Esophagus squamous epithelium (tissue), 5 donors: ENCODE measurements around the gene TSC2. TPM values are rescaled to one million over a fixed set of nuclear protein-coding genes. Genes with fewer than 3 reads are reported as not detected.
"Not testable (repeated sequence)": the region's sequence is repeated elsewhere in the genome, so short reads cannot be mapped to it uniquely, and the experiment has no call there.

Experiments used
- DNase-seq: peaks from one replicate; lab custom pipeline; 2025; lab: John Stamatoyannopoulos, UW
- H3K27ac ChIP-seq, 4 donors: fragments of 200-600 bp; sonication (generic); one replicate each; pipeline ENCODE4 v1.5.1; 2016 to 2019; ENCODE audit warnings: mild to moderate bottlenecking in 1 of 4
- H3K27me3 ChIP-seq, 4 donors: fragments of 200-600 bp; sonication (generic); 1 replicate in 3 of 4; 2 replicates in 1 of 4; pipeline versions ENCODE4 v1.5.1 to v1.6.0; 2017 to 2021; ENCODE audit warnings: antibody characterized with exemption in 1 of 4
- H3K36me3 ChIP-seq, 3 donors: fragments of 200-600 bp; sonication (generic); one replicate each; pipeline ENCODE4 v1.5.1; 2016 to 2019
- H3K4me1 ChIP-seq, 3 donors: fragments of 200-600 bp; sonication (generic); one replicate each; pipeline ENCODE4 v1.5.1; 2017 to 2019
- H3K4me3 ChIP-seq, 4 donors: fragments of 200-600 bp; sonication (generic); 1 replicate in 3 of 4; 2 replicates in 1 of 4; pipeline ENCODE4 v1.5.1; 2016 to 2019; ENCODE audit warnings: mild to moderate bottlenecking in 2 of 4, moderate library complexity in 1 of 4
- H3K9me3 ChIP-seq, 3 donors: fragments of 200-600 bp; sonication (generic); one replicate each; pipeline ENCODE4 v1.5.1; 2016 to 2019
- CTCF ChIP-seq, 6 experiments: fragments of 450-650 bp in 4 of 6; fragments of 200-600 bp in 2 of 6; sonication (generic) in 2 of 6; IDR thresholded peaks; one replicate each; pipeline ENCODE4 v1.5.1; 2016 to 2019; ENCODE audit warnings: antibody characterized with exemption in 6 of 6, mild to moderate bottlenecking in 4 of 6, moderate library complexity in 4 of 6
- POLR2A ChIP-seq, 4 donors: fragments of 450-650 bp; IDR thresholded peaks; one replicate each; pipeline ENCODE4 v1.6.1; 2017; ENCODE audit warnings: antibody characterized with exemption in 4 of 4, mild to moderate bottlenecking in 4 of 4, moderate library complexity in 3 of 4
- WGBS, 2 donors: methylation state at CpG; one replicate each; pipeline ENCODE4 v1.1.5; 2018; 5-methylcytosine and 5-hydroxymethylcytosine counted together
- intact Hi-C: fragments of 100-400 bp; cut with DNase I; formaldehyde crosslinking; loops from one replicate; pipeline ENCODE4 v1.15.0; 2022
- total RNA-seq, 4 donors: library from RNA; depleted of rRNA; stranded (reverse); fragments of >200 nt; gene quantifications; one replicate each; pipeline ENCODE4 v1.1.0, GENCODE V29; 2016
- donor health status: DM: yes; HTN: yes; CAD: no.

The TSC2 gene
- total RNA-seq, 4 donors from 2014 or later = 22.8 to 79.7 (median 41.2) TPM

- no peak for DNase-seq
- no CpG with 5 or more reads among the region's 15 CpGs for WGBS, 2 donors
- H3K27me3 ChIP-seq = no peaks in the 10 kb centered on the region
- peaks cover 3 to 48% (median 16%) of the 10 kb centered on the region in 3 donors for H3K4me1 ChIP-seq
- TF ChIP-seq CTCF (IDR thresholded peaks at IDR 0.05) = no peak
- no peak for TF ChIP-seq POLR2A (IDR thresholded peaks at IDR 0.05)
- H3K27ac ChIP-seq = no peak overlapping the region
- H3K36me3 ChIP-seq = peaks cover 34 to 95% (median 36%) of the 10 kb centered on the region in 3 donors
- H3K9me3 ChIP-seq = no peaks in the 10 kb centered on the region
- intact Hi-C loops = no loop called here
- H3K4me3 ChIP-seq = no peak overlapping the region
Observed at GRCh38 chr16:2093793-2094192, 46.0 kb downstream of the TSC2 start.

DNA sequence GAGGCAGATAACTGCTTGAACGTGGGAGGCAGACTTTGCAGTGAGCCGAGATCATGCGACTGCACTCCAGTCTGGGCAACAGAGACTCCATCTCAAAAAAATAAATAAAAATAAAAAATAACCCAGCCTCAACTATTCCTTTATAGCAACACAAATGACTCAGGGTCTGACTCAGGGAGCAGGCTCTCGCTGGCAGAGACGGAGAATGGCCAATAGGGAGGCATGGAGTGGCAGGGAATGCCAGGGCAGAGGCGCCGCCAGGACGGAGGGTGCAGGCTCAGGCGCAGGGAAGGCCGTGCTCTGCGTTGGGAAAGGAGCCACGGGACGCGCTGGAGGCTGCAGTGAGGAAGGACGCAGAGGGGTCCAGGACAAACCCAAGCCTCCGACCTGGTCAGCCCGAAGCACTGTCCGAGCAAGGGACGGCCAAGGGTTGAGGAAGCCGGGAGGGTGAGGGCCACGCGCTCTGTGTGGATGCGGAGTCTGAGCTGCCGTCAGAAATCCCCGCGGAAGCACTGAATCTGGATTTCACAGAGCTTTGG lies 47.6 kb downstream of the TSC2 start:
- Histone ChIP-seq H3K36me3 (peaks cover 41 to 95% (median 43%) of the 10 kb centered on the region in 3 donors), H3K9me3 (no peaks in the 10 kb centered on the region), H3K4me3 (no peak overlapping the region), H3K27me3 (no peaks in the 10 kb centered on the region), H3K27ac (no peak overlapping the region), H3K4me1 (peaks cover 3 to 32% (median 13%) of the 10 kb centered on the region in 3 donors)
- TF ChIP-seq CTCF (IDR thresholded peaks at IDR 0.05) = no peak
- TF ChIP-seq POLR2A (IDR thresholded peaks at IDR 0.05) = no peak
- intact Hi-C loops = no loop called here
- 72 to 87% methylated on average over 25 to 26 of the region's 26 CpGs for WGBS, 2 donors
- no peak for DNase-seq

DNA sequence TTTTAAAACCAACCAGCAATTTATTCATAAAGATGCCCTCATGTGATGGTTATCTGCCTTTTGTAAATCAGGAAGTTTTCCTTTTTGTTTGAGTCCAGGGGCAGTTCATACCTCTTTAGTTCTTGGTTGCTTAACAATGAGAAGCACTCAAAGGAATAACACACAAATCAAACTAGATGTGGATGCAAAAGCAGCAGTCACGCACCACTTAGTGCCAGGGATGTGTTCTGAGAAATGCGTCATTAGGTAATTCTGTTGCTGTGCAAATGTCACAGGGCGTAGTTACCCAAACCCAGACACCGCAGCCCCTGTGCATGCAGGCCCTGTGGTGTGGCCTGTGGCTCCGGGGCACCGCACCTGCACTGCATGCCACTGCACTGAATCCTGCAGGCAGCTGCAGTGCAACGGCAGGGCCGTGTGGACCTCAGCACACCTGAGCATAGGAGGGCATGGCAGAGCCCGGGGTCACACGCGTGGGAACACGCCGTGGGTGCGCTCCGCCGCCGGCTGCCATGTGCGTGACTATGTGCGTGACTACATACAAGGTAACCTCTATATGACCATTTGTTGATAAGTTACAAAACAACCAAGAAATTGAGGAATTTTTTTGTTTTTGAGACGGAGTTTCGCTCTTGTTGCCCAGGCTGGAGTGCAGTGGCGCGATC lies 48.3 kb downstream of the TSC2 start:
- TF ChIP-seq POLR2A (IDR thresholded peaks at IDR 0.05) = no peak
- TF ChIP-seq CTCF (IDR thresholded peaks at IDR 0.05) = no peak
- no peak overlapping the region for H3K4me3 ChIP-seq
- H3K36me3 ChIP-seq = peaks cover 39 to 96% (median 42%) of the 10 kb centered on the region in 3 donors
- 88 to 95% methylated on average over 10 to 14 of the region's 23 CpGs for WGBS, 2 donors
- no peaks in the 10 kb centered on the region for H3K27me3 ChIP-seq
- no peak overlapping the region for H3K27ac ChIP-seq
- intact Hi-C loops = no loop called here
- DNase-seq = no peak
- no peaks in the 10 kb centered on the region for H3K9me3 ChIP-seq
- peaks cover 3 to 25% (median 8%) of the 10 kb centered on the region in 3 donors for H3K4me1 ChIP-seq

GRCh38 chr16:2096853-2097595 lies 49.2 kb downstream of the TSC2 start:
- Histone ChIP-seq H3K27me3 (no peaks in the 10 kb centered on the region), H3K4me3 (no peak overlapping the region), H3K27ac (no peak overlapping the region), H3K36me3 (peaks cover 34 to 97% (median 46%) of the 10 kb centered on the region in 3 donors), H3K4me1 (peaks cover 1 to 17% (median 1%) of the 10 kb centered on the region in 3 donors), H3K9me3 (no peaks in the 10 kb centered on the region)
- no peak for DNase-seq
- WGBS, 2 donors = 67 to 89% methylated on average over 2 to 3 of the region's 25 CpGs
- intact Hi-C loops = no loop called here
- TF ChIP-seq POLR2A (IDR thresholded peaks at IDR 0.05) = no peak
- TF ChIP-seq CTCF (IDR thresholded peaks at IDR 0.05) = no peak

DNA sequence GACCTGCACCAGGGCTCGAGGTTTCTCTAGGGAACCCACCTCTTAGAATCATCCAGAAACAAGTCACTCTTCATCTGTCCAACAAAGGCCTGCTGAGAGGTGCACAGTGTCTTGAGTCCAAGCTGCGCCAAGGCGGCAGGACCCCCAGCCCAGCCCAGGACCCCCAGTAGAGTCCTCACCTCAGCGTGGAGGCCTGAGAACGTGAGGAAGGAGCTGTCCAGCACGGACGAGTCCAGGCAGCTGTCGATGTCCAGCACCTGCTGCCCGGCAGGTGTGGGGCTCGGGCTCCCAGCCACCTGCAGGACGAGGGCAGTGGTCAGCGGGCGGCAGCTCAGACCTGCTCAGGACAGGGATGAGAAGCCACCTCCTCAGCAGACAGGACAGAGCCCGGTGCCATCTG lies 49.9 kb downstream of the TSC2 start:
- DNase-seq, H3K9me3 ChIP-seq, intact Hi-C loops, H3K4me3 ChIP-seq, H3K27me3 ChIP-seq, H3K27ac ChIP-seq: not testable (repeated sequence)
- Histone ChIP-seq H3K4me1 (peaks cover 0 to 10% (median 0%) of the 10 kb centered on the region in 3 donors), H3K36me3 (peaks cover 31 to 97% (median 50%) of the 10 kb centered on the region in 3 donors)
- 83% methylated on average over 1 of the region's 14 CpGs; no CpG with 5 or more reads in 1 of the 2 donors for WGBS, 2 donors

DNA sequence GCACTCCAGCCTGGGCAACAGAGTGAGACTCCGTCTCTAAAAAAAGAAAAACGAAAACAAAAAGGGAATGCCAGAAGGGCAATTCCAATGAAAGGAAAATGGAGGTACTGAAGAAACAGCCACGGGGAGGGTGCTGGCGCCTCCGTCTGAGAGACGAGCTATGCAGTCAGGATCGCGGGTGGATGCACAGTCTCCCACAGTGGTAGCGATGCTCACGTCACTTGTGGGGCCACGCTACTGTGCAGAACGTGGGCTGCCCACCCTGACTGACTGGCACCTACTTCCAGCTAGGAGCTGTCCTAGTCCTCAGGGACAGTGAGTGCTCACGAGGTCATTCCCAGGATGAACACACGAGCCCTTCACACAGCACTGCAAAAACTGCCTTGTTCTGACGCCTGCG lies 53.8 kb downstream of the TSC2 start:
- H3K4me1 ChIP-seq, H3K4me3 ChIP-seq, H3K9me3 ChIP-seq, DNase-seq, intact Hi-C loops, H3K27me3 ChIP-seq: not testable (repeated sequence)
- 76 to 91% methylated on average over 11 of the region's 16 CpGs for WGBS, 2 donors
- peaks cover 17 to 88% (median 43%) of the 10 kb centered on the region in 3 donors for H3K36me3 ChIP-seq
- H3K27ac ChIP-seq = peak overlapping the region in 1 of 4 donors; percentile 7
